Measurements from ENCODE around the gene SOBP.
A peak's percentile ranks its signal among the peaks of the same experiment; 100 is the strongest.

SOBP gene

GRCh38 chr6:107555449-107555848 lies 65.5 kb downstream of the SOBP start:
- no peak overlapping the region for H3K9ac ChIP-seq
- H3K79me2 ChIP-seq (ENCODE audit: insufficient read depth, low read depth), result no peaks in the 10 kb centered on the region
- no peaks in the 10 kb centered on the region for H3K36me3 ChIP-seq (ENCODE audit: insufficient read depth)
- H3K4me2 ChIP-seq, result no peak overlapping the region
- no peak for TF ChIP-seq CTCF (conservative IDR thresholded peaks at IDR 0.05; ENCODE audit: low read depth, low read length)
- H3K4me3 ChIP-seq (IDR thresholded peaks at IDR 0.05; ENCODE audit: insufficient read depth, low read depth, low read length), result no peak overlapping the region
- no peak overlapping the region for H2AFZ ChIP-seq (ENCODE audit: low read depth)
- peaks cover 3% of the 10 kb centered on the region for H3K4me1 ChIP-seq (ENCODE audit: low read depth, poor library complexity, severe bottlenecking)
- no peaks in the 10 kb centered on the region for H4K20me1 ChIP-seq (ENCODE audit: insufficient read depth)
- no peaks in the 10 kb centered on the region for H3K27me3 ChIP-seq (ENCODE audit: insufficient read depth, low read depth)
- H3K27ac ChIP-seq, result no peak overlapping the region

- Histone ChIP-seq H3K27ac (no peak overlapping the region), H3K4me2 (no peak overlapping the region), H2AFZ (ENCODE audit: low read depth) (no peak overlapping the region), H3K36me3 (ENCODE audit: insufficient read depth) (no peaks in the 10 kb centered on the region), H3K27me3 (ENCODE audit: insufficient read depth, low read depth) (no peaks in the 10 kb centered on the region), H3K4me1 (ENCODE audit: low read depth, poor library complexity, severe bottlenecking) (peaks cover 10% of the 10 kb centered on the region), H3K79me2 (ENCODE audit: insufficient read depth, low read depth) (no peaks in the 10 kb centered on the region), H4K20me1 (ENCODE audit: insufficient read depth) (no peaks in the 10 kb centered on the region), H3K4me3 (IDR thresholded peaks at IDR 0.05; ENCODE audit: insufficient read depth, low read depth, low read length) (no peak overlapping the region), H3K9ac (no peak overlapping the region)
- TF ChIP-seq CTCF (conservative IDR thresholded peaks at IDR 0.05; ENCODE audit: low read depth, low read length), result no peak
Measured at GRCh38 chr6:107556082-107556481, 66.2 kb downstream of the SOBP start.

GRCh38 chr6:107557698-107558097 lies 67.8 kb downstream of the SOBP start:
- Histone ChIP-seq H3K36me3 (ENCODE audit: insufficient read depth) (no peaks in the 10 kb centered on the region), H3K79me2 (ENCODE audit: insufficient read depth, low read depth) (no peaks in the 10 kb centered on the region), H3K27ac (no peak overlapping the region), H2AFZ (ENCODE audit: low read depth) (no peak overlapping the region), H3K9ac (no peak overlapping the region), H3K4me1 (ENCODE audit: low read depth, poor library complexity, severe bottlenecking) (peaks cover 12% of the 10 kb centered on the region), H3K27me3 (ENCODE audit: insufficient read depth, low read depth) (no peaks in the 10 kb centered on the region), H3K4me2 (no peak overlapping the region), H3K4me3 (IDR thresholded peaks at IDR 0.05; ENCODE audit: insufficient read depth, low read depth, low read length) (no peak overlapping the region), H4K20me1 (ENCODE audit: insufficient read depth) (no peaks in the 10 kb centered on the region)
- TF ChIP-seq CTCF (conservative IDR thresholded peaks at IDR 0.05; ENCODE audit: low read depth, low read length), result no peak

GRCh38 chr6:107560657-107561056 lies 70.7 kb downstream of the SOBP start:
- H3K27me3 ChIP-seq (ENCODE audit: insufficient read depth, low read depth), result no peaks in the 10 kb centered on the region
- no peaks in the 10 kb centered on the region for H3K79me2 ChIP-seq (ENCODE audit: insufficient read depth, low read depth)
- peaks cover 12% of the 10 kb centered on the region for H3K4me1 ChIP-seq (ENCODE audit: low read depth, poor library complexity, severe bottlenecking)
- TF ChIP-seq CTCF (conservative IDR thresholded peaks at IDR 0.05; ENCODE audit: low read depth, low read length), result no peak
- peak overlapping the region; percentile 42 for H3K4me2 ChIP-seq
- no peak overlapping the region for H3K9ac ChIP-seq
- no peak overlapping the region for H3K27ac ChIP-seq
- no peaks in the 10 kb centered on the region for H4K20me1 ChIP-seq (ENCODE audit: insufficient read depth)
- no peak overlapping the region for H3K4me3 ChIP-seq (IDR thresholded peaks at IDR 0.05; ENCODE audit: insufficient read depth, low read depth, low read length)
- H2AFZ ChIP-seq (ENCODE audit: low read depth), result no peak overlapping the region
- no peaks in the 10 kb centered on the region for H3K36me3 ChIP-seq (ENCODE audit: insufficient read depth)

All from KMS-11 (cell line).